GM12865 (cell line): ENCODE measurements around the gene SUPT7L.

Experiments used
- DNase-seq: peaks from one replicate; pipeline ENCODE4 v3.0.0; 2010; ENCODE audit warnings: low read depth
- H3K4me3 ChIP-seq: 2 replicates; pipeline ENCODE4 v1.5.1; 2011; ENCODE audit warnings: mild to moderate bottlenecking, low read depth, low read length, control low read depth
- CTCF ChIP-seq: IDR thresholded peaks from 2 replicates; pipeline ENCODE4 v1.5.1; 2011; ENCODE audit warnings: low read length, control low read depth, low read depth, inconsistent platforms; ENCODE audit not compliant: insufficient read depth; ENCODE audit errors: missing control alignments

Gene SUPT7L

GRCh38 chr2:27624943-27625342 is 38.5 kb downstream of the SUPT7L start:
- no peak for DNase-seq
- H3K4me3 ChIP-seq: no peak overlapping the region
- TF ChIP-seq CTCF: no peak

- no peak for TF ChIP-seq CTCF
- H3K4me3 ChIP-seq: no peak overlapping the region
- no peak for DNase-seq
Measured at GRCh38 chr2:27622921-27623384, 40.5 kb downstream of the SUPT7L start.

- no peak overlapping the region for H3K4me3 ChIP-seq
- TF ChIP-seq CTCF: no peak
- DNase-seq: no peak
Measured at GRCh38 chr2:27621524-27621923, 41.9 kb downstream of the SUPT7L start.

- no peak for TF ChIP-seq CTCF
- no peak for DNase-seq
- H3K4me3 ChIP-seq: no peak overlapping the region
Measured at GRCh38 chr2:27615316-27615715, 48.1 kb downstream of the SUPT7L start.

- TF ChIP-seq CTCF: no peak
- no peak overlapping the region for H3K4me3 ChIP-seq
- no peak for DNase-seq
Measured at GRCh38 chr2:27613985-27614384, 49.4 kb downstream of the SUPT7L start.

- TF ChIP-seq CTCF: no peak
- no peak for DNase-seq
- H3K4me3 ChIP-seq: no peak overlapping the region
Measured at GRCh38 chr2:27606611-27607010, 56.8 kb downstream of the SUPT7L start.
